ENCODE data around the gene EDAR.

Gene EDAR

GRCh38 chr2:108988796-108989713 is at the start of gene EDAR:
EDAR (minus strand) TSS chr2:108989220; CDS start chr2:108931014, 58,206 bp downstream.
- peak in 1 of 3 experiments; percentile 17 for DNase-seq (ENCODE audit: low read depth in 2 of 3, low spot score in 2 of 3)

GRCh38 chr2:109033171-109033570 is 44.2 kb upstream of the EDAR start:
- DNase-seq (ENCODE audit: low read depth in 2 of 3, low spot score in 2 of 3), result no peak

GRCh38 chr2:109032229-109032820 is 43.3 kb upstream of the EDAR start:
- DNase-seq (ENCODE audit: low read depth in 2 of 3, low spot score in 2 of 3), result peak in 1 of 3 experiments; percentile 9

- peak; percentile 26 to 36 (median 27) for DNase-seq (ENCODE audit: low read depth in 2 of 3, low spot score in 2 of 3)
These were observed 42.6 kb upstream of the EDAR start for GRCh38 chr2:109031476-109032228.

- DNase-seq (ENCODE audit: low read depth in 2 of 3, low spot score in 2 of 3), result no peak
These were observed 42.0 kb upstream of the EDAR start for GRCh38 chr2:109030870-109031475.

GRCh38 chr2:109029490-109030201 is 40.6 kb upstream of the EDAR start:
- DNase-seq (ENCODE audit: low read depth in 2 of 3, low spot score in 2 of 3), result no peak

- DNase-seq (ENCODE audit: low read depth in 2 of 3, low spot score in 2 of 3), result no peak
These were observed 39.9 kb upstream of the EDAR start for GRCh38 chr2:109028738-109029489.

- no peak for DNase-seq (ENCODE audit: low read depth in 2 of 3, low spot score in 2 of 3)
These were observed 39.3 kb upstream of the EDAR start for GRCh38 chr2:109028277-109028676.

- DNase-seq (ENCODE audit: low read depth in 2 of 3, low spot score in 2 of 3), result no peak
These were observed 38.7 kb upstream of the EDAR start for GRCh38 chr2:109027702-109028101.

- no peak for DNase-seq (ENCODE audit: low read depth in 2 of 3, low spot score in 2 of 3)
These were observed 35.5 kb upstream of the EDAR start for GRCh38 chr2:109024477-109024876.

- DNase-seq (ENCODE audit: low read depth in 2 of 3, low spot score in 2 of 3), result no peak
These were observed 32.9 kb upstream of the EDAR start for GRCh38 chr2:109021895-109022300.

- DNase-seq (ENCODE audit: low read depth in 2 of 3, low spot score in 2 of 3), result no peak
These were observed 31.2 kb upstream of the EDAR start for GRCh38 chr2:109020217-109020637.

GRCh38 chr2:109018452-109018851 is 29.4 kb upstream of the EDAR start:
- no peak for DNase-seq (ENCODE audit: low read depth in 2 of 3, low spot score in 2 of 3)

- DNase-seq (ENCODE audit: low read depth in 2 of 3, low spot score in 2 of 3), result no peak
These were observed 28.0 kb upstream of the EDAR start for GRCh38 chr2:109017017-109017416.

- DNase-seq (ENCODE audit: low read depth in 2 of 3, low spot score in 2 of 3), result no peak
These were observed 27.4 kb upstream of the EDAR start for GRCh38 chr2:109016376-109016775.

GRCh38 chr2:109014476-109014875 is 25.5 kb upstream of the EDAR start:
- DNase-seq (ENCODE audit: low read depth in 2 of 3, low spot score in 2 of 3), result no peak

GRCh38 chr2:109013051-109013450 is 24.0 kb upstream of the EDAR start:
- DNase-seq (ENCODE audit: low read depth in 2 of 3, low spot score in 2 of 3), result no peak

- no peak for DNase-seq (ENCODE audit: low read depth in 2 of 3, low spot score in 2 of 3)
These were observed 21.0 kb upstream of the EDAR start for GRCh38 chr2:109009920-109010610.

GRCh38 chr2:109006971-109007370 is 18.0 kb upstream of the EDAR start:
- DNase-seq (ENCODE audit: low read depth in 2 of 3, low spot score in 2 of 3), result no peak
